A549 treated with AZD9567 at 1 μM for 4 hours (cell line): Measurements from ENCODE around the gene PSG11. TPM values are rescaled to one million over a fixed set of nuclear protein-coding genes. Genes with fewer than 3 reads are reported as not detected.

Experiments
- total RNA-seq: library from RNA; stranded (reverse); fragments of 200-300 nt; extraction: Qiagen RNA extraction; gene quantifications from 5 replicates; pipeline ENCODE4 v1.2.3, GENCODE V29; 2022; ENCODE audit not compliant: insufficient read depth

Gene PSG11
- total RNA-seq, result 0.07 TPM in 1 of 5 replicates, not detected in the others

GRCh38 chr19:43026369-43026768, at the start of gene PSG11:
Gene PSG11 (minus strand): TSS chr19:43026469. CDS start chr19:43026372, 97 bp downstream.

Other genes starting within 250 kb of the PSG11 start
- 0.14 to 0.21 TPM (median 0.18 TPM) in 4 of 5 replicates, not detected in the other for gene PSG1, start 146.8 kb downstream of the PSG11 start, total RNA-seq
- 0.06 TPM in 2 of 5 replicates, not detected in the others for gene PSG6, start 108.6 kb downstream of the PSG11 start, total RNA-seq
- not detected in 5 replicates for gene PSG7, start 89.3 kb downstream of the PSG11 start, total RNA-seq
- not detected in 5 replicates for gene PSG2, start 56.2 kb upstream of the PSG11 start, total RNA-seq
- gene PSG5, start 160.1 kb upstream of the PSG11 start, total RNA-seq, result 0.23 to 0.52 TPM (median 0.45 TPM) in 4 of 5 replicates, not detected in the other
- gene PSG4, start 179.2 kb upstream of the PSG11 start, total RNA-seq, result 0.42 to 0.68 TPM (median 0.46 TPM) in 4 of 5 replicates, not detected in the other
- 0.09 to 0.13 TPM (median 0.10 TPM) in 3 of 5 replicates, not detected in the others for gene PSG9, start 243.1 kb upstream of the PSG11 start, total RNA-seq